GM18861 (cell line): ENCODE data around the gene CELF4.
"Not testable (repeated sequence)": the region's sequence is repeated elsewhere in the genome, so short reads cannot be mapped to it uniquely, and the experiment has no call there.

ENCODE experiments used
- ATAC-seq: cut with Tn5 transposase; IDR thresholded peaks from one replicate; pipeline ENCODE4 v1.9.1; 2021; ENCODE audit not compliant: unreplicated experiment

The CELF4 gene

DNA sequence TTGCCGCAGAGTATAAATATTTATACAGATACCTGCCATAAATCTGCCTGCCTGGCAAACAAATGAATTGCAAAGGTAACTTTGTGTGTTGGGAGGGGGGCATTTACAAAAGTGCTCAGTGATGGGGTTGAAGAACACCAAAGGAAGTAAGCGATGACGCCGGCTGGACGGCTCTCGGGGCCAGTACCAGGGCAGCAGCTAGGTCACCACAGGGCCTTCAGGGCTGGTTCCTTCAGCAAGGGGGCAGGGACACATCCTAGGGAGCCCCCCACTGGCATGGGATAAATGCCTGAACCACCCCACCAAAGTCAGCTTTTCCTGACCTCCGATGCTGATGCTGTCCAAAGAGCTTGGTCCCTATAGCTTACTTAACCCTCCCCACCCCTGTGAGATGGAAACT is 190.4 kb downstream of the CELF4 start:
- ATAC-seq = no peak

DNA sequence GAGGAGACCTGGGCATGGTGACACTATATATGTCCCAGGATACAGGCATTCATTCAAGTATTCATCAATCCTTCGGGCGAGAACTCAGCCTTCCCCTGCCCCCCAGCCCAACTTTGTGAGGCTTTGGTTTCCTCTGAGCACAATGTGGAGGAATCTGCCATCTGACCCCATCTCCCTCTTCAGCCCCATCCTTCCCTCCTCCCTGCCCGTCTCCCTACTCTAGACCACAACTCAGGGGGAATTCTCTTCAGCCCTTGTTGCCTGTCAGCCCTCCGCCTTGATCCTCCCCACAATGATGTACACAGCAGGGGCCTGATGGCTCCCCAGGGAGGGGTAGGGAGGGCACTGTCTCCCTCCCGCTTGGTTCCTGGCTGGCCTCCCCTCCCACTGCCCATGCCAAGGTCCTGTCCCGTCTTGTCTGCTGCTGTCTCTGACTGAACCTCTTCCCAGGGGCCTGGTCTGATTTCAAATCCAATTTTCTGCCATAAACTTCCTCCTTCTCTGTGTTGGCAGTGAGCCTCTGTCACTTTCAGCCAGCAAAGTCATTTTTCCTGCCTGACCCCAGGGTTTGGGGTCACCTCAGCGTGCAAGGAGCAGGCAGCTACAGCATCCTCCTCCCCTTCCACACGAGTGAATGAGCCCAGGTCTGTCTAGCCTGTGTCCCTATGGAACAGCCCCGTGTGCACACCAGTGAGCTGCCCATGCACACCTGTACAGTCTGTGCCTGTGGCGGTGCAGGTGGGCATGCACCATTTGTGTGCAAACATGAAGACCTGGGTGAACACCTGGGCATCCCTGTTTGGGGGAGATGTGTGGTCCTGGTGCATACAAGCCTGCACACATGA is 197.3 kb downstream of the CELF4 start:
- no peak for ATAC-seq

DNA sequence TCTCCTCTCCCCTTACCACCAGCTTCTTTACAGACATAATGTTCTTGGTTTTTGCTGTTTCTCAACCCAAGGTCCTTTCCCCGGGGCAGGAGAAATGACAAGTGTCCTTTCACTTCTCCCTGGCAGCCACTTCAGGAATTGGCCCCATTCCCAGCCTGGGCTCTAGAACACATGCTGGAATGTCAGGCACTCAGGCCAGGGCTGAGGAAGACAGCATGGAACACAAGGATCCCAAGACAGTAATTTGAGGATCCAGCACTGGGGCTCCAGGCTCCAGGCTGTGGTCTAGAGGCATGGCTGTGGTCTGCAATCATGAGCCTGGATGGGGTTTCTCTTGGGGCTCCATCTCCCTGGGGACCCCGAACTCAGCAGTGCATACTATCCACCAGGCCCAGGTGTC is 201.4 kb downstream of the CELF4 start:
- ATAC-seq = no peak

DNA sequence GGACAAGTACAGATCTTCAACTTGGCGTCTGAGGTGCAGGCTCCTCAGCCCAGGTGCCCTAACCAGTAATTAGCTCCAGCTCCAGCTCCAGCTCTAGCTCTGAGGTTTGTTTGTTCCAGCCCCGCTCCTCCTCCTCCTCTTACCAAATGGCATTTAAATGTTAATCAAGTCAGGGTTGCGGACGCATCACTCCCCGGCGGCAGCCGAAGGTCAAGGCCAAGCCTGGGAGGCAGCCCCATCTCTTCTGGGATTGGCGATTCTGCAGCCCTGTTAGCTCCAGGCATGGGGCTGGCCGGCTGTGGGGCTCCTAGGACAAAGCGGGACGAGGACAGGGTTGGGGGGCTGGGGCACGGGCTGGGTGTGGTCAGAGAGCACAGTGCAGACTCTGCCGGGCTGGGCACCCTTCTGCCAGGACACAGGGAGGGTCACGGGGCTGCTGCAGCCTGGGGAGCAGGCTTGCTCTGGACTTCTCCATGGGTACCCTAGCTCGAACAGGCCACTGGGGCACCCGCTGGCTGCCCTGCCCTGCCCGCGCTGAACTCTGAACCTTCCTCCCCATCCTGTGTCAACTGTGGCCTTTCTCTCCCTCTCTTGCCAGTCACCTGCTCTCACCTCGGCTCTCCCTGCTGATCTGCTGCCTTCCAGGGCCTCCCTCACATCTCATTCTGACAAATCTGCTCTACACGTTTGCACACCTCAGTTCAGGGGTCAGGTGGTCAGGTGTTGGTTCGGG is 203.3 kb downstream of the CELF4 start:
- ATAC-seq = no peak

DNA sequence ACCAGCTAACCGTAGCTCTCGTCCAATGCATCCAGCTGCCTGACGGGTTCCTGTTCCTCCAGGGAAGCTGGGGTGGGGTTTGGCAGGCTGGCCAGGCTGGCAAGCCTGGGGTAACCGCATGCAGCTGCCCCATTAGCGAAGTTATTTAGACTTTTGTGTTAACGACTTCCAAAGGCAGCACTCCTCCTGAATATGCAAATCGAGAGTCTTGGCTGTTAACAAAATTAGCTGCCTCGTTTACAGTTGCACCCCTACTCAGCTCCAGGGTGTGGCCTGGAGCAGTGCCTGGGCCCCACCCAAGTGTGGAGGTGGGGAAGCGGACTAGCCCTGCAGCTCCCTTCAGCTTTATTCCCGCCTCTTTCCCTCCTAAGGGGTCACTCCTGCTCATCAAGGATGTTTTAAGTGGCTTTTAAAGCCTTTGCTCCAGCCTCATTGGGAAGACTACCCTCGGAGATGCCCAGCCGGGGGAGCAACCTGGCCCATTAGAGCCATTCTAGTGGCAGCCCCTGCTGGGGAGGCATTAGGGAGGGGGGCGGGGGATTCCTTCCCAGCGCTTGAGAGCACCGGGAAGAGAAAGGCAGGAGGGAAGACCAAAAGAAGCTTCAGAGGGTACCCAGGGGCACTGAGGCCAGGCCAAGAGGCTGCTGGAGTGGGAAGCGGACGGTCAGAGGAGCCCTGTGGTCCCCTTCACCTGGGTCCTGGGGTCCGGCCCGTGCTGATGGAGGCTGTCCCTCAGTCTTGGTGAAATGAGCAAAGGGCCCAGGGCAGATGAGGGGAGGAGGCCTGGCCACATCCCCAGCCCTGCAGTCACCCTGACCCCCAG is 204.1 kb downstream of the CELF4 start:
- no peak for ATAC-seq

DNA sequence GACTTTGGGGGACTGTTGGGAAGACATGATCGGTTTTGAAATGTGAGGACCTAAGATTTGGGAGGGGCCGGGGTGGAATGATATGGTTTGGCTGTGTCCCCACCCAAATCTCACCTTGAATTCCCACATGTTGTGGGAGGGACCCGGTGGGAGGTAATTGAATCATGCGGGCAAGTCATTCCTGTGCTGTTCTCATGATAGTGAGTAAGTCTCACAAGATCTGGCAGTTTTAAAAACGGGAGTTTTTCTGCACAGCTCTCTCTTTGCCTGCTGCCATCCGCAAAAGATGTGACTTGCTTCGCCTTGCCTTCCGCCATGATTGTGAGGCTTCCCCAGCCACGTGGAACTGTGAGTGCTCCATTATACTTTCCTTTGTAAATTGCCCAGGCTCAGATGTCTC is 207.5 kb downstream of the CELF4 start:
- not testable (repeated sequence) for ATAC-seq

DNA sequence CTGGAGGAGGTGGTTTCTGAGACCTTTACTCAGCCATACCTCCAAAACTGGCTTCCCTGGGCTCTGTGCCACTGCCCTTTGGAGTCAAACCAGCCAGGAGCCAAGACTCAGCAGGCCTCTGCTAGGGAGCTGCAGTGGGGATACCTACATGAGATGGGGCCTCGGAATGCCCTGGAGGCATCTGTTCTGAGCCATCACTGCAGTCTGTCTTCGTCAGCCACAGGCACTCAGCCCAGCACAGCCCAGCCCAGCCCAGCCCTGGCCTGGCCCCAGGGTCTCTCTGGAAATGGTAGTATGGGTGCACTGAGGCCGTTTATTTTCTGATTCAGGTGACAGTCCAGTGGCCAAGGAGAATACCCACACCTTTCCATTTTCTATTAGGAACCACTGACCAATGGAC is 209.8 kb downstream of the CELF4 start:
- ATAC-seq = no peak

DNA sequence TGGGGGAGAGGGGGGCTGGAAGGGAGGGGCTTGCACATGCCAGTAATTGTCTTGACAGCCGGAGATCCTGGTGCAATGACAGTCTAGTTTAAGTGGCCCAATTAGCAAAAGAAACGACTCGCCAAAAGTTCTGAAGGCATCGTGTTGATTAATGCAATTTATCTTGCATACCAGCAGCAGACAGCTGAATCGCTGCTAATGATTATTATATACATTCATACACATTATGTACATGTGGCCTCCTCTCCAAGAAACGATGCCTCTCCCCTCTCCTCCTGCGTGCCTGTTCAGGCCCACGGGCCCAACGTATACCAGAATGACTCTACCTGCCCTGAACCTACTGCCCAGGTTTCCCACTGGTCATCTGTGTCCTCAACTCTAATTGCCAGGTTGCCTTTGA is 214.5 kb downstream of the CELF4 start:
- no peak for ATAC-seq

DNA sequence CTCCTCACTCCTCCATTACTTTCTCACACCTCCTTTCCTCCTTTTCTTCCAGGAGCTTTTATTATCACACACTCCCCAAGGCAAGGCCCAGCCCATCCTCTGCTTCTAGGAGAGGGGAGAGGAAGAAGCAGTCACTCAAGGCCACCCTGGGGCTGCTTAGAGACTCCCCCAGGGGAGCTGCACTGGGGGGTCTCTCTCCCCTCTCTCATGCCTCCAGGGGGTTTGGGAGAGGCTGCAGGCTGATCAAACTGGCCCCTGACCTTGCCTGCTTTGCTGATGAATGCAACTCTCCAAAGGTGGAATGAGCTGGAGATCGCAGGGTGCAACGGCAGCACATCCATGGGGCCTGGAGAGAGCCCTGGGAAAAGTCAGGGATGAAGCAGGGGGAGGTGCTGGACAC is 216.9 kb downstream of the CELF4 start:
- ATAC-seq = no peak

DNA sequence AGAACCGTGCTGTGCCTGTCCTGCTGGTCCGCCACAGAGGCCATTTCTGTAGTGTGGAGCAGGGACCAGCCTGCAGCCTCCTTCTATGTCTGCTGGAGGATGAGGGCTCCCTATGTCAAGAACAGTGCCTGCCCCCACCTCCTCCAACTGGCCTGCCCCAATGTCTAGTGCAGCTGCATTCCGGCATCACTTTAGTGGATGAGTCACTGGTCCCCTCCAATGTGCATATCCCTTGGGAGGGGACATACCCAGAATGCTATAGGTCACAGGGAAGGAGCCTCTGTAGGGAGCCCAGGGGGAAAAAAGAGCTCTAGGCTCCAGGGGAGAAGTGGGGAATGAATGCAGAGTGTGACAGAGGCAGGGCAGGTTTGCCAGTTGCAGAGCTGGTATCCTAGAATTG is 219.6 kb downstream of the CELF4 start:
- ATAC-seq = no peak

DNA sequence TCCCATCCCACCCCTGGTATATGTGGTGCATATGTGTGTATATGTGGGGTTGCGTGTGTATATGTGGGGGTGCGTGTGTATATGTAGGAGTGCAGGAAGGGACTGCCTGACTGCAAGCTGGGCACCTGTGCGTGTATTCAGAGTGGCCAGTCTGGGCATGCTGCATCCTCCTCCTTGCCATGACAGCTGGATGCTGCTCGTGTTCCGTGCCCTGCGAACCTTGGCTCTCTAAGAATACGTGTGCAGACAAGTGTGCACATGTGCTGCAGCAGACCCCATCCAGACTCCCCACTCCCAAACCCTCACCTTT is 222.1 kb downstream of the CELF4 start:
- ATAC-seq = no peak

DNA sequence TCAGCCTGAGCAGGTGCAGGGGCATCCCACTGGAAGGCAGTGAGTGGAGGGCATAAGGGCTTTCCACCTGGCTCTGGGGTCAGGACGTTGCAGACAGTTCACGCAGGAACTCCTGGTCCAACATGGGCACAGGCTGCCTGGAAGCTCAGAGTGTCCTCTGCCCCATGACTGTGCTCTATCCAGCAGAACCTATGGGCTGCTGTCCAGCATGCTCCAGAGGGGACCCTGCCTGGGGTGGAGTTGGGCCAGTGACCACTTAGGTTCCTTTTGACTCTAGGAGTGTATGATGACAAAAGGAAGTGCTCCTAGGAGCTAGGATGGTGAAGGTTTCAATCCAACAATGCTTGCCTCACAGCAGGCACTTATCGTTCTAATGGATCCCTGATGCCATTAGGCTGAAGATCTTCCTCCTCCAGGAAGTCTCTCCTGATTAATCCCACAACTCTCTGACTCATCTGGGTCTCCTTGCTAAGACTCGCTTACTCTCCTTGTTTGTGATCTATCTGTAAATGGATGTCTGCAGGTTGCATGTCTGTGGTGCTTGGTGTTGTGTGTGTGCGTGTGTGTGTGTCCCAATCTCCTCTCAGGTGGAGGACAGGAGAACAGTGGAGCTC is 224.0 kb downstream of the CELF4 start:
- ATAC-seq = no peak

DNA sequence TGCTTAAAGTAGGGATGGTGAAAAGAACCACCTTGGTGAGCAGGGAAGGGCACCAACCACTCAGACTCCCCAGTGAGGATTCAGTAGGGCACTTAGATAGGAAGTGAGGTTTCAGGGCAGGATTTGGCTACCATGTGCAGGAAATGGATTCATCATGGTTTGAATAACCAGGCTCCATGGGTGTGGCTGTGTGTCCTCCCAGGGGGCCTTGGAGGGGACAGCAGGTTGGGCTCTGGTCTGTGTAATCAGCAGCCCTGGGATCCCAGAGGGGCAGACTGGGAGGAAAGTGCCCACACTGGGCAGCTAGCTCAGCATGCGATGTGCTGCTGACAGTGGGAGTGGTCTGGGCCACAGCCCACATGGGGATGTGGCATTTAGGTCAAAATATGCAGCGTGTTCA is 224.6 kb downstream of the CELF4 start:
- no peak for ATAC-seq

DNA sequence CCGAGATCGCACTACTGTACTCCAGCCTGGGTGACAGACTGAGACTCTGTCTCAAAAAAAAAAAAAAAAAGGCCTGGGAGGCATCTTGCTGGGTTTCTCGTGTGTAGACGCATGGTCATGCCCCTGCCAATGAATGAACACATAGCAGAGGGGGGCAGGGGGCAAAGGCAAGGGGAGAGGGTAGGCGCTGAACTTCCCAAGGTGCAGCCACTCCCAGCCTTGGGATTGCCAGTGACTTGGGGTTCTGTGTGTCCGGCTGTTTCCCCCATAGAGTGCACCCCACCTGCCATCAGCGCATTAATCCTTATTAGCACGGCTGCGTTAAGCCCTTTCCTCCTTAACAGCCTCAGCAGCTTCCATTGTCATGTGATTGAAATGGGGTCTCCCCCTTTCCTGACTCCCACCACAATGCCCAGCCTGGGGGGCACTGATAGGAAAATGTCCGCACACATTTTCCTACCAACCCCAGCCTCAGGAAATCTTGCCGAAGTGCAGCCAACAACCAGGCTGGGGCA is 225.8 kb downstream of the CELF4 start:
- ATAC-seq = no peak

DNA sequence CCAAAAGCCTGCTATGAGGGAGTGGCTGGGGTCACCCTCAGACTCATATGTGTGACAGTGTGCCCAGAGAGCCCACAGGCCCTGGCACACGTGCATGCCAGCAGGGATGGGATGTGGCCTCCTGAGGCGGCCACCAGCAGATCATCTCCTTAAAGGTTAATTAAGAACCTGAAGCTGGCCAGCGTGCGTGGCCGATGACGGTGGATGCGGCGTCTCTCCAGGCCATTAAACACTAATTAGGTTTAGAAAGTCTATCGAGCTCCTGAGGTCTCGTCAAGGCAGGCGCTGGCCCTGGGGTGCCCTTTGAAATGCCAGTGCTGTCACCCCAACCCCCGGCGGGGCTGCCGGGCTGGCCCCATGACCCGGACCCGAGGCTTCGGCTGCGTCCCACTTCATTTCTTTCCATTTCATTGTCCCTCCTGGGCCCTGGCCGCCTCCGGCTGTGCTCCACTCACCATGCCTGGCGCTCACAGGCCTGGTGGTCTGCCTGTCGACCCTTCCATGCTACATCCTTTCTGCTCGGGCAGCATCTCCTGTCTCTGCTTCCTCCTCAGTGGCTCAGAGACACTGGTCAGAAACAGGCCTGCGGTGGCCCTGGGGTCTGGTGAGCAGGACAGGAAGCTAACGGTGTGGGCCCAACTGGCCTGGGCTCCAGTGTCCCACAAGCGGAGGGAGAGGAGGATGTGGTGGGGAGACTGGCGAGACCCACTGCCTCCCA is 228.9 kb downstream of the CELF4 start:
- no peak for ATAC-seq

DNA sequence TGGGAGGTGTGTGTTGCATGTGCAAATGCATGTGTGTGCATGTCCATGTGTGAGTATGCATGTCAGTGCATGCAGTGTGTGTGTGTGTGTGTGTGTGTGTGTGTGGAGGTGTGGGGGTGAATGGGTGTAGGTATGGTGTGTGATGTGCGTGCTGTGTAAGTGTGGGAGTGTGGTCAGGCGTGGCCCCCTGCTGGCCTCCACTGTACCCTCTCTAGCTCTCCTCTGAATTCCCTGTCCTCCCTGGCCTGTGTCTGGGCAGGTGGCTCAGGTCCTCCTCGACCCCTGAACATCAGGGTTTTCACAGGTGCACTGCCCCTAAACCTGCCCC is 230.2 kb downstream of the CELF4 start:
- no peak for ATAC-seq

DNA sequence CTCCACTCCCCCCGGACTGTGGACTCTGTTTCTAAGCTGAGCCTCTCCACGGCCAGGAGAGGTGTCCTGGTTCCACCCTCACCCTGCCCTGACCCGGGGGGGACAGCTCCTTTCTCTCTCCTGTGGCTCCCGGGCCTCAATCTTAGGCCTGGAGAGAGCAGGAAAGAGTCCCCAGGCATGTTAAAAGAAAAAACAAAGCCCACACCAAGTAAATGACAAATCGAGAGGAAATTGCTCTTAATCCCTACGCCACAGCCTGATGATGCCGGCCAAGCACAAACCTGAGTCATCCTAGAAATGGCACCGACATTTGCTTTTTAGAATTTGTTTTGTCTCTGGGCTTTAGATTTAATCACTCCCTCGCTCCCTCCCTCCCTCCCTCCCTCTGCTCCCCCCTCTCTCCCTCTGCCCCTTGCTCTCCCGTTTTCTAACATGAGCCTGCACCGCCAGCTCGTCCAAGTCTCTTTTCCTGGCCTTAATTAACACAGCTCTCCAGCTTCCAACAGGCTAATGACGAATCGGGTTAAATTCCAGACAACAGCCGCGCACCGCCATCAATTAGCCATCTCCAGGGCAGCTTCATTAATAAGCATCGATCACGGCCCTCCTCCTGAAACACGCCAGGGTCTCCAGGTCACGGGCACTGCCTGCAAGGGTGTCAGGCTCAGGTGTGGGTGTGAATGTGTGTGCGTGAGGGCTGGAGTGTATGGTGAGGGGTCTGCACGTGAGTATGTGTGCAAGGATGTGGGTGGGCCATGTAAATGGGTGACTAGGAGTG is 230.8 kb downstream of the CELF4 start:
- ATAC-seq = no peak

DNA sequence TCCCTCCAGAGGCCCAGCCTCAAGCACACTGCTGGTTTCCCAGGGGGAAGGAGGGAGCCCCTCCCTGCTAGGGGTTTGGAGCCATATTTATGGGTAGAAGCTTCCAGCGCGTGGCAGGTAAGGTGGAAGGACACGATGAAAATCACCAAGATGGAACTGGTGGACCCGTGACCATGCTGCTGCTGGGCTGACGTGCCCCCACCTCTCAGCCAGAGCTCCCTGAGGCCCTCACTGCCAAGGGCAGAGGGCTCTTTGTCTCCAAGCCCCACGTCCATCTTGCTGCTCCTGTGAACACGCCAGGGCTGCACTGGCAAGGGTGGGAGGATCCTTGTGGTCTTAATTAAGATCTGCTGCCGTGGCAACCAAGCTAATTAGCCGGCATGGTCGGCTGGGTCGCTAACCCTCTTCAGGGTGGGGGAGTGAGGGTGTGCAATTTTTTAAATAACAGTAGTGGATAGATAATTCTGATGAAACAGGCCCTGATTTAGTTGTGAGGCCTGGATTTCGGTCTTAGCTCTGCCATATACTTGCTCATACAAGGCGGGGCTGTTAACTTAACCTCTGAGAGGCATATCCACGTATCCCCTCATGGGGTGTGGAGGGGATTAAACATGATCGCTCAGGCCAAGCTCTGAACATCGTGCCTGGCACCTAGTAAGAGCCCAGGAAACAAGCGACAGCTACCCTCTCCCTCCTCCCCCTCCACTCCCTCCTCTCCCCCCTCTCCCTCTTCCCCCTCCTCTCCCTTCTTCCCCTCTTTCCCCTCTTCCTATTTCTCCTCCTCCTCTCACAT is 232.8 kb downstream of the CELF4 start:
- ATAC-seq = no peak

DNA sequence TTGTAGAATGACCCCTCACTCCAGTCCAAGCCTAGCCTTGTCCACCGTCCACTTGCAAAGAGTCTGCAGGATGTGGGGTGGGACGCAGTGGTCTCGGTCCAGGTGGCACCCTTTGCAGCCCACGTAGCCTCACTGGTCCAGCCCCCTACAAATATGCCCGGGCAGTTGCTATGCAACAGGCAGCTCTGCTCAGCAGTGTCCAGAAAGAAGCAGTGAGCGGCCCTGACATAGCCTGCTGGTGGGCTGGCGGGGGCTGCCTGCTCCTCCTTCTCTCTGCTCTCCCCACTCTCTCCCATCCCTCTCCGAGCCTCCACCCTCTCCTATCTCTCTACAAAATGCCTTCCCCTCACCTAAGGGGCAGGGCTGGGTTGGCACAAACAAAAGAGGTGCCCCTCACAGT is 233.4 kb downstream of the CELF4 start:
- no peak for ATAC-seq
